Kidney capillary endothelial cell (primary cell): ENCODE data around the gene TTC28.

Experiments used
- DNase-seq: peaks from one replicate; pipeline ENCODE4 v3.0.0-alpha.2; 2018; ENCODE audit warnings: low spot score

The TTC28 gene

DNA sequence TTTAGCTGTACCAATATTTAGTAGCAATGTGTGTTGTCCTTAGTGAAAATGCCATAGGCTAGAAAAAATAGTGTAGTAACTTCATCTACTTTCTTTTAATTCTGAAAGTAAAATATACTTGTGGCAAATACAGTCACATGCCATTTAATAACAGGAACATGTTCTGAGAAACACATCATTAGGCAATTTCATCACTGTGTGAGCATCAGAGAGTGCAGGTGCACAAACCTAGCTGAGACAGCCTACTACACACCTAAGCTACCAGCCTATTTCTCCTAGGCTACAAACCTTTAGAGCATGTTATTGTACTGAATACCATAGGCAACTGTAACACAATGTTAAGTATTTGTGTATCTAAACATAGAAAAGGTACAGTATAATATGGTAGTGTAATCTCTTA is 633.5 kb downstream of the TTC28 start:
- DNase-seq: no peak

DNA sequence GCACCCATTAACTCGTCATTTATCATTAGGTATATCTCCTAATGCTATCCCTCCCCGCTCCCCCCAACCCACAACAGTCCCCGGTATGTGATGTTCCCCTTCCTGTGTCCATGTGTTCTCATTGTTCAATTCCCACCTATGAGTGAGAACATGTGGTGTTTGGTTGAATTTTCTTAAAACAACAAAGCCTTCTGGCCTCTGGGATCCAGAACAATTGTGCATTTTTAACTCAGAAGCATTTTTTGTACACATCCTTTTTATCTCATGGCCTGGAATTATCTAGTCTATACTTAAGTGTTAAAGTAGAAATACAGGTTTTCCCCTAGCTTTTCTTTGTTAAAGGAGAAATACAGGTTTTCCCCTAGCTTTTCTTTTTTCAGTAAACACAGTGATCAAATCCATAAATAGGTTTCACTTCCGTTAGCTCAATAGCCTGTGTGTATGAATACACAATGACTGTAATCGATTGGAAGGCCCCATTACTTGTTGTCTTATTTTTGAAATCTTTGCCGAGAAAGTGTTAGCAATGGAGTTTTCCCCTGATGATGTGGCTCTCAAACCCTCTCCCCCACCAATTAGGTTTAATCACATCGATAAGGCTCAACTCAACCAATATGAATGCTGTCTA is 635.0 kb downstream of the TTC28 start:
- no peak for DNase-seq

DNA sequence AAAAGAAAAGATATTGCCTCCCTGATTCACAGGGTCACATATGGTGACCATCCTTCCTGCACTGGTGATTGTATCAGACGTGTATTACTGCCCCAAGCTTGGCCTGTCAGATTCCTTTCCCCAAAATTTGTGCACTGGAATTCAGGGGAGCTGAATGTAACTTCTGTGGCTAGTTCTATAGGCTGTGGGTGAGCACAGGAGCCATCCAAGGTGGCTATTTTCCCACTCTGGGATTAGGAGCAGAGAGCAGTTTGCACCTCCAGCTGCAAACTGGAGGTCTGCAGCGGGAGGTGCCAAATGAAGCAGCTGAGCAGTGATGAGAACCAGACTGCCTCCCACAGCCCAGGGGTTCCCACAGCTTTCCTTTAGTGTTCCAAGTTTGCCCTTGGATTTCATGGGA is 636.4 kb downstream of the TTC28 start:
- no peak for DNase-seq

DNA sequence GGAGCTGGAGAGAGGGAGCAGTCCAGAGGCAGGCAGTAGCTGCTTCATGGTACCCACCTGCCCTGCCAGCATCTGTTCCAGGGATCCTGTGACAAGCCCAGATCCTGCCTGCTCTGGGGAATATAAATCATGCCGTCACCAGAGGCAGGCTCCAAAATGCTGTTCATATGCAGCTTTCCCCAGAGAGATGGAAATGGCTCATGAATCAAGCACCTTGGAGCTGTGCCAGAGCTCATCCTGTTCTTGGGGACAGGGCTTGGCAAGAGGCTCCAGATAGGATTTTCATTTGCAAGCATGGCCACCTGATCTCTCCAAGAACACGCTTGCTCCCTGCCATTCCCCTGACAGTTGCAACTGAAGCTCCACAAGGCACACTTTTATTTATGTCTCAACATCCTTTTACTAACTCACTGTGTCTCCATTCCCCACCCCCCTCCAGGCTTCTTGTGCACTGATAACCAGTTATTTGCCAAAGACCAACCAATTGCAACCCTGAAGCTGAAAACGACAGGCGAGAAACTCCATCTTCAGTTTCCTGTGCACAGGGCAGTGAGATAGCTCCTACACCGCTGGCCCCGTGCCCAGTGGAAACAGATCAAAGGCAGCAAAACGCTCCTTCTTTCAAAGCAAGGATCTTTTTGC is 644.8 kb downstream of the TTC28 start:
- DNase-seq: peak; percentile 85

DNA sequence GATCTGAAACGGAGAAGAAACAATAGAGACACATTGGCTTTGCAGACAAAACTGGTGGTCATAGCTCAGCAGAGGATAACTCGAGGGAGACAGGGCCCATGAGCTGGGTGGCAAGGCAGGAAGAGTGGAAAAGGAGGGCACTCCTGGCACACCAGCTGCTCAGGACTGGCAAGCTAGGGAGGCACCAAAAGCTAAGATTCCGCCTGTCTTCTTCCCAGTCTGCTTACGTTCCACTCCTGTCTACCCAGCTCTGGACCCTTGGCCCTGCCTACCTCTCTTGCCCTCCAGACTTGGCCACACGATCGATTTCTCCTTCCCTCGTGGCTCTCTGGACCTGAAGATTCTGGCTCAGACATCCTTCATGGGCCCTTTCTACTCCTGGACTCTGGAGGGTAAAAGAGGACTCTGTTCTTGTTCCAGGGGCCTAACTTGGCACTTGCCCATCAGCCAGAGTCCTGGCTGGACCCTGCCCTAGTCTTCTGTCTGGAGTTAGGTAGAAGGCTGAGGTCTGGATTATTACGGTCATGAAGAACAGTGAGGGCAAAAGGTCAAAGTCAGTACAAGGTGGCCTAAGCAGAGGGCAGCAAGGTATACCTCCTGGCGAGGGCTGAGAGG is 645.4 kb downstream of the TTC28 start:
- DNase-seq: no peak

DNA sequence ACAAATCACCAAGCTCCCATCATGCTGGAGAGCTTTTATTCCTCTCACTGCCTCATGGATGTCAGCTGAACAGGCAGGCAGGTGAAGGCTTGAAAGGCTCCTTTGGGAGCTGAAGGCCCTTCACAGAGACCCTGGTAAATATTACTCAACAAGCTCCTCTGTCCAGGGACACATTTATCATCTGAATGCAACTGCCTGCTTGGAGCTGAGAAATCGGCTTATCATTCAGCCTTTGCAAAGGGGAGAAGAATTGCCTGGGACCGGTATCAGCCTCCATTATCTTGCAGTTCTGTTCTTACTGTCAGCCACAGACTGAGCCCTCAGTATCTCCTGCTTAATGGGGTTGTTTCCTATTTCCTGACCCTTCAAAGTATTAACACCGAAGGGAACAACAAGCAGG is 646.8 kb downstream of the TTC28 start:
- no peak for DNase-seq

DNA sequence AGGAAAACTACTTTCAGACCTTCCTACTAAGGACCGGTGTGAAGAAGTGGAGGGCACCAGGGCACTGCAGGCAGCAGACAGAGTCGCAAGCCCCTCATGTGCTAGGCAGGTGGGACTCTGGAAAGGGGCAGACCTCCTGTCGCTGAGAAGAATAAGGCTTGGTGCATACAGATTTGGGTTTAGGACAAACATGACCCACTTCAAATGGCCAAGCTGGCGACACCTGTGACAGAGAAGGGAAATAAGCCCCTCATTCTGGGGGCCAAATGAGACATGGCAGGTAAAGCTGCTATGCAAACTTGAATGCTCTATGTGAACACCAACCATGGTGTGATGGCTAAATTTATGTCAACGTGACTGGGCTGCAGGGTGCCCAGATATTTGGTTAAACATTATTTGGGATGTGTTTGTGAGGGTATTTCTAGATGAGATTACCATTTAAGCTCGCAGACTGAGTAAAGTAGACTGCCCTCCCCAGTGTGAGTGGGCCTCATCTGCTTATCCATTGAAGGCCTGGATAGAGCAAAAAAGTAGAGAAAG is 648.2 kb downstream of the TTC28 start:
- no peak for DNase-seq

DNA sequence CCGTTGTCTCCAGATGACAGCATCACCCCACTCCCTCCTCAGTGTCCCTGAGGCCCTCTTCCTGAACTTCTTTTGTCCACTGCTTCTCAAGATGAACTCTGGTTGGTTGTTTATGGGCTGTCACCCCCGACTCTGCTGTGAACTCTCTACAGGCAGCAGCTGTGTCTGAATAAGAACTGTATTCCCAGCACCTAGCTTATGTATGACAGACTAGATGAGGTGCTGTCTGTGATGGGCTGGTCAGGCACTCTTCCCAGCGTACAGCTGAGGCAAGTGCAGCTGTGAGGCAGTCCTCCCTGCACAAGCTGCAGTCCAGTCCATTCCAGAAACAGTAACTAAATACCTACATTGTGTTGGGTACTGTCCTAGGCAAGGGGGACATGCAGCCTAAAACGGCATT is 649.2 kb downstream of the TTC28 start:
- DNase-seq: no peak

DNA sequence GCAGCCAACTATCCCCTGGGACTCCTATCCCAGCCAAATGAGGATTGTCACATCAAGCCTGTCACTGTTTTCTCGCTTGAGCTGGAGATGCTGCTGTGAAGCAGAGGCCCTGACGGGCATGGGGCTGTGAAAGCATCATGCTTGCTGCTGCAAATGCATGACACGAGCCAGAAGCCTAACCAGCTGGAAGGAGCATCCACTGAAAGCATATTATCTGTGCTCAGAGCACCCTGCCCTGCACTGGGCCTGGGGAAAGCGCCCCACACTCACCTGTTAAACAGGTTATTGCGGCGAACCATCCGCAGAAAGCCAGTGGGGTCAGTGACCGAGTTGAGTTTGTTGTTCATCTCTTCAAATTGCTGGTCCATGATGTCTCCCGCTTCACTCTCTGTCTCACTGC is 649.7 kb downstream of the TTC28 start:
- DNase-seq: no peak

DNA sequence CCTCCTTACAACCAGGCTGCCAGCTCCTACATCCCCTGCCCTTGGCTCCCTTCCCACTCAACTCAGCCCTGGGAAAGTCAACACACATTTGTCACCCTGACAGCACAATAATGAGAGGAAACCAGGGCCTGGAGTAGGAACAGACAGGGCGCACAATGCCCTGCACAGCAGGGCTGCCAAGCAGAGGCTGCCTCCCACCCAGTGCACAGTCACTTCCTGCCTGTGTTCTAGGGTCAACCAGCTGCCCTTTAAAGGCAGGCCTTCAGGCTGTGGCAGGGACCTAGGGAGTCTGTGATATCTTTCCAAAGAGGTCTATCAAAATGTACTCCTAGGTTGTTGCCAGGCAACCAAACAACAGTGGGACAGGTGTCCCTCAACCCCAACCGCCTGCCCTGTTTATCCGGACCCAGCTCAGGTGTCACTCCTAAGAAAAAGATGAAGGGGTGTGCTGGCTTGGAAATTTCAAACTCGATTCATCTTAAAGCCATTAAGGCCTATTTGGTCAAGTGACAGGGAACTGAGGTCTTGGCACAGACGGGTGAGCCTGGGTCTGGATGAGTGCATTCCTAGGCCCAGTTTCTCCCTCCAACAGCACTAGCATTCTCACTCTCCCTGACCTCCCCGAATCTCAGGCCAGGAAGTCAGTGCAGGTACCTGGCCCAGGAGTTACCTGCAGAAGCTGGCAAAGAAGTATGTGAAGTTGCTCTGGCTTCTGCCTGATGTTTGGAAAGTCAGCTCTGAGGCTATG is 650.3 kb downstream of the TTC28 start:
- peak; percentile 98 for DNase-seq

DNA sequence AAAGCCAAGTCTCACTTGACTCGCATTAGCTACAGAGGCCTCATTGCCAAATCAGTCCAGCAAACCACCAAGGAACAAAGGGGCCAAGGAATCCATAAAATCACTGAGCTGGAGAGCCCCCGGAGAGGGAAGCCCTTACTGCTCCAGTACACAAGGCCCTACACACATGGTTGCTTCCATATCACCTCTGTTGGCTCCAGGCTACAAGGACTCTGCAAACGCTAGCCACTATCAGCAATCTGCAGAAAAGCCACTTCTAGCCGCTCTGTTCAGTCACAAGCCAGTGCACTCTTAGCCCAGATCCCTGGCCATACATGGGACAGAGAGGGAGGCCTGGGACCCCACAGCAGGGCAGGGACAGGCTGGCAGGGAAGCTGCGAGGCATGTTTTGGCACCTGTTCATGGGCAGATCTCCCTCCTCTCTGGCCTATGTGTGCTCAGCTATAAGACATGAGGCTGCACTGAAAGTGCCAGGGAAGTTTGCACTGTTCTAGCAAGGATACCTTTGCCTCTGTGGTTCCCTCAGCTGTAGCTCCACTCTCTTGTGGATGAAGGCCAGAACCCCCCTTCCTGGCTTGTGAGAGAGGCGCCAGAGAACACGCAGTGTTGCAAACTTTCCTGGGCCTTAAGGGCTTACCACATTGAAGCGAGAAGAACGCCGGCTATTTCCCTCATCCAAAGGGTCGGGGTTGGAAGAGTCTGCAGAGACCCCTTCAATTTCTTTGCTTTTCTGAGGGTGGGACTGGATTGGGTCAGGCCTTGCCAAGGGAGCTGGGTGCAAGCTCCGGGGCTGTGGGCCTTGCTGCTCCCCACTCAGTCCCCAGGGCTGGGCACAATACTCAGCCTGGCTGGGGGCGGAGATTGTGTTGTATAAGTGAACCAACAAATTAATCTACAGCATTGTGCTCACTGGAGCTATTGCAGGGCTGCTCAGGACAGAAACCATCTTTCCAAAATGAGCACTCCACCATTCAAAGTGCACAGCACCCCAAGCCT is 651.9 kb downstream of the TTC28 start:
- no peak for DNase-seq

DNA sequence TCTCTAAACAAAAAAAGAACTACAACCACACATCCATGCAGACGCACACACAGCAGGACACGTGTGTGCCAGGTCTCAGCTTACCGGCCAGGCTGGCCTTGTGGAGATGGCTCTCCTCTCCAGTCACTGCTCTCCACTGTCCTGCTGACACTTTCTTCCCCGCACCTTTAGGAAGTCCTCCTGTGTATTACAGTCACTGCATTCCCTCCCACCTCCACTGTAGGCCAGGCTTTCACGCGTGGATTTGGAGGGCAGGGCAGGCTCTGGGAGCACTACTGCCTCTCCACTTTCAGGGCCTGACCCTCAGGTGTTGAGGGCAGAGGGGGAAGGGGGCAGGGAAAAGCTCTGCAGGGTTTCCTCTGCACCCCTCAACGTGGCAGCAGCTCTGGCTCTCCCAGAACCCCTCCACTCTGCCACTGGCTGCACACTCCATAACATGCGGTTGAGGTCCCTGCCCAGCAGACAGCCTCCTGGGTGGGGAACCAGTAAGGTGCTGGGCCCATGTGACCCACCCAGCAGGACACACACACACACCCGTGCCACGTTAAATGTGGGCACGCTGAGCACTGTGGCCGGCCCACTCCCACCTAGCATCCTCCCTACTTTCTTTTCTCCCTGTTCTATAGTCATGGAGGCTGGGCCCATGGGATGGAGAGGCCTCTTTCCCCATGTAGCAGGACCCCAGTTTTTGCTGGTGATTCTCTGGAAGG is 653.6 kb downstream of the TTC28 start:
- DNase-seq: no peak

DNA sequence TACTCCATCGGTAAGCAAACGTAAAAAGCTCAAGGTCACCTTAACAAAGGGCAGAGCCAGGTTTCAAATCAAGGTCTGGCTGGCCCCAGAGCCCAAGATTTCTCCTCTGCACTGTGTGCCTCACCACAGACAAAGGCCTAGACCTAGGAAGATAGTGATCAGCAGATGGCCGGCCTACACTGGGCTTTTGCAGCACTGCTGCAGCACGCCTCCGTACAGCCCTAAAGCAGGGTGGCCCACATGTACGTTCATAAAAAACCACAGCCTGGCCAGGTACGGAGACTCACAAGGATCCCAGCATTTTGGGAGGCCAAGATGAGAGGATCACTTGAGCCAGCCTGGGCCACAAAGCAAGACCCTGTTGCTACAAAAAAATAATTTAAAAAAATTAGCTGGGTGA is 654.3 kb downstream of the TTC28 start:
- no peak for DNase-seq

DNA sequence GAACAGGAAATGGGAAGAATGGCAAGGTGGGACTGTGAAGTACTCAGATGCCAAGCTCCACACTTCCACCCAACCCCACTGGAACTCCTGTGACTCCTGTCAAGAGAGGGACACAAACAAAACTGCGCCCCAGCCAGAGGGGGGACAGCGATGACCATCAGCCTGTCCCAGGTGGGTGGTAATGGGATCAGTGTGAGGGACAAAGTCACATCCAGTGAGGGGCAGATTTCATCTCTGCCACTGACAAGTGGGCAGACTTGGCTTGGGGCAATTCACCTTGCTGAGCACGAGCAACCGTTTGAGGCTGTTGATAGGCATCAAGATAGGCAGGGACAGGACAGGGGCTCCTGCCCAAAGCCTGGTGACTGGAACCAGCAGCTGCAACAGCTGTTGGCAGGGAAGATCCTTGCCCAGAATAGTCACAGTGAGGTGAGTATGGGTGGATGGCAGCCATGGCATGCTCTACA is 655.2 kb downstream of the TTC28 start:
- no peak for DNase-seq

DNA sequence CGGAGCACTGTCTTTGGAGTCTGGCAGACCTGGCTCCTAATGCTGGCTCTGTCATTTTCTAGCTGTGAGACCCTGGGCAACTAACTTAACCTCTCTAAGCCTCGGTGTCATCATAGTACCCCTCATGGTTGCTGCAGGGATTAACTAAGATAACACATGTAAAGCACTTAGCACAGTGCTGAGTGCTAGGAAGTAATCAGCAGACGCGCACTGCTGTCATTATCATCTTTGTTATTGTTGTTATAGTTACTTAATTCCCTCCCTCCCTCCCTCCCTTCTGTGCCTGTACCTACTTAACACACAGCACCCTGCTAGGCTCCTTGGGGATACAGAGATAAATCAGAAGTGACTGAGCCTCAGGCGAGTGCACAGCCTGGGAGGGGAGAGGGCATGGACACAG is 655.9 kb downstream of the TTC28 start:
- no peak for DNase-seq

DNA sequence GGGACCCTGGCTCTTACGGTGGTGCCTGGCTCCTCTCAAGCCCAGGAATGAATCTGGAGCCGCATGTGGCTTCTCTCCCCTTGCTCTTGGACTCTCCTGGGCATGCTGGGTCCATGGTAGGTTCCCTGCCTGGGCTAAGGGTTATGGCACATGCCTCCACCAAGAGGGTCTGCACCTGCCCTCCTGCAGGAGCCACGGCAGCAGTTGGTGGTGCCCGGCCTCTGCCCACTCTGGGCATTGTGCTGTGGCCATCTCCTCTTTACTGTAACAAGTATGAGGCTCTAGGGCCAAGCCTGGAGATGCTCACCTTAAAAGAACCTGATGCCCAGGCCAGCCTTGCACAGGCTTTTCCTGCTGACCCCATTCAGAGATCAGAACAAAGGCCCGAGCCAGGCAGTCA is 656.6 kb downstream of the TTC28 start:
- no peak for DNase-seq

DNA sequence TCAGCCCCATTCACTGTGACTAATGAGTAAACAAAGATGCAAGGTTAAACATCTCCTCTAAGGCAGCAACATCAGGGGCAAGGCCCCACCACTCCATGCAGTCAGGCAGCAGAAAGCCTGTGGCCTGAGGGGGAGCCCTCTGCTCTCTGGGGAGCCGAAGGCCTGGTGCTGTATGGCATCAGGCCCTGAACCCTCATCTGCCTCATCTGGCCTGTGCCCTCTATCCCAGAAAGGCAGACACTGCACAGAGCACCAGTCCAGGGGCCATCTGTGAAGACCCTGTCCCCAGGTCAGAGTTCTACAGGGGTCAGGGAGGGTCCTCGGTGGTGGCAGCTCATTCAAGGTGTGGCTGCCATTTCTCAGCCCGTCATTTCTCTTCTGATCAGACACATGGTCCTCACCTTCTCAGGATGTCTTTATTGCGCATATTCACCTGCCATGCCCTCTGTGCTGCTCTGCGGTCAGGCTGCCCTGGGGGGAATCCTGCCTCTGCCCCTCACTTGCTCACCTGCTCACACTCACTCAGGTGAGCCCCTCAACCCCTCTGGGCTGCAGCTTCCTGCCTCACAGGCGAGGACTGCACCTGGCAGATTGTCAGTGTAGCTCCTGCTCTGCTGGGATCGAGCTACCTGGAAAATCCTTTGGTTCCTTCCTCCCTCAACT is 657.5 kb downstream of the TTC28 start:
- DNase-seq: no peak

DNA sequence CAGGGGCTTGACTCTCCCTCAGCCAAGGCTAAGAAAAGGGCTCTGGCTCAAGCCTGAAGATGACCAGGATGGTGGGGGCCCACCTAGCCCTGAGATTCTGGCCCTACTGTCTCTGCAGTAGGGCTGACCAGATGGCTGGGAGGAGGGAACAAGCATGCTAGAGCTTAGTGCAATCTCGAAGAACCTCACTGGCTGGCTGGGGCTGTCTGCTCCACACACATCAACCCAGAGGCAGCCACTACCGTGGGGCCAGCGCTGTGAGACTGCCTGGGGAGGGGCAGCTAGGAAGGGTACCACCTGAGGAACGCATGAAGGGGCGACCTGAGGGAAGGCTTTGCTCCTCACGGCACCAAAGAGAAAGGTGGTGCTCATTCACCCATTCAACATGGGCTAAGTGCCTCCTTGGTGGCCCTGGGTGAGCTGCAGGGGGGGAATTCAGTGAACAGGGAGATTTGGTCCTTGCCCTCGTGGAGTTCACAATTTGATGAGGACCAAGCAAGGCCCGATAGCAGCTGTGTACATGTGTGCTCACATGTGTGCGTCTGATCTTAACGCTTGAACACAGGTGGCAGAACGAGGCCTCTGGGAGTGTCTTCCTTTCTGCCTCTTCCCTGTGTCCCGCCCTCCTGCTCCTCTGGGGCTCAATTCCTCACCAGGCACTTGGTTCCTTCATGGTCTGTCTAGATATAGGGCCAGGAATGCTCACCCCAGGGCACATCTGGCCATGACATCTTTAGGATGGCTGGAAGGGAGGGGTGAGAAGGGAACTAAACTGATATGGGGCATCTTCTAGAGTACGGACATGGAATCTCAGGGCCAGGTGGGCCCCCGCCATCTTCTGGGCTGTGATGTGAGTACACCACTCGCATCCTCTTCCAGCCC is 658.3 kb downstream of the TTC28 start:
- no peak for DNase-seq
